NCI-H510A treated with DMSO at 0.1 percent for 48 hours (cell line): ENCODE data around the gene PCDHGC4.
A peak's percentile ranks its signal among the peaks of the same experiment; 100 is the strongest.

Experiments used
- DNase-seq: peaks from one replicate; lab custom pipeline; 2025; lab: John Stamatoyannopoulos, UW

The PCDHGC4 gene

GRCh38 chr5:141484641-141485311 is at the start of gene PCDHGC4:
PCDHGC4 (plus strand) TSS chr5:141485030; CDS start chr5:141485174, 144 bp downstream.
- DNase-seq = peak; percentile 34

- DNase-seq = no peak
These were observed 47.6 kb upstream of the PCDHGC4 start for GRCh38 chr5:141437221-141437620.

GRCh38 chr5:141439411-141440141 is 45.3 kb upstream of the PCDHGC4 start:
- no peak for DNase-seq

GRCh38 chr5:141440341-141440740 is 44.5 kb upstream of the PCDHGC4 start:
- no peak for DNase-seq

- DNase-seq = no peak
These were observed 43.2 kb upstream of the PCDHGC4 start for GRCh38 chr5:141441571-141442170.

- DNase-seq = no peak
These were observed 19.5 kb upstream of the PCDHGC4 start for GRCh38 chr5:141465351-141465750.

GRCh38 chr5:141475625-141476131 is 9.2 kb upstream of the PCDHGC4 start, which contains the start of gene PCDHGC3:
PCDHGC3 (plus strand) TSS chr5:141475966; CDS start chr5:141476117, 151 bp downstream.
- peak; percentile 61 for DNase-seq

GRCh38 chr5:141476132-141476911 is 8.5 kb upstream of the PCDHGC4 start:
- DNase-seq = peak; percentile 38

GRCh38 chr5:141477044-141477575 is 7.7 kb upstream of the PCDHGC4 start:
- DNase-seq = no peak

GRCh38 chr5:141477815-141478214 is 7.0 kb upstream of the PCDHGC4 start:
- DNase-seq = no peak

- DNase-seq = peak; percentile 37
These were observed 6.4 kb upstream of the PCDHGC4 start for GRCh38 chr5:141478321-141478945.

- no peak for DNase-seq
These were observed 5.1 kb upstream of the PCDHGC4 start for GRCh38 chr5:141479776-141480175.

GRCh38 chr5:141483902-141484301 is 928 bp upstream of the PCDHGC4 start:
- no peak for DNase-seq

GRCh38 chr5:141484310-141484640 is 555 bp upstream of the PCDHGC4 start:
- DNase-seq = peak; percentile 29

GRCh38 chr5:141485321-141486055 is 658 bp downstream of the PCDHGC4 start:
- no peak for DNase-seq

- DNase-seq = no peak
These were observed 1.3 kb downstream of the PCDHGC4 start for GRCh38 chr5:141486091-141486490.

- DNase-seq = no peak
These were observed 2.3 kb downstream of the PCDHGC4 start for GRCh38 chr5:141487131-141487530.

- no peak for DNase-seq
These were observed 4.0 kb downstream of the PCDHGC4 start, which contains the start of gene PCDHGC5 for GRCh38 chr5:141488591-141489561. PCDHGC5 (plus strand) TSS chr5:141489081; CDS start chr5:141489241, 160 bp downstream.

- DNase-seq = no peak
These were observed 5.0 kb downstream of the PCDHGC4 start for GRCh38 chr5:141489841-141490240.
